SU-DHL-6 (cell line): ENCODE results near the gene CPB2.

Experiments used
- CTCF ChIP-seq: fragments of 200-600 bp; sonication (generic); IDR thresholded peaks from one replicate; pipeline ENCODE4 v1.5.1; 2017; ENCODE audit warnings: antibody characterized with exemption, mild to moderate bottlenecking, low read length, moderate library complexity; ENCODE audit not compliant: insufficient read depth, poor library complexity, severe bottlenecking
- EZH2phosphoT487 ChIP-seq: fragments of 200-600 bp; sonication (generic), shearing (Covaris generic); conservative IDR thresholded peaks from 2 replicates; pipeline ENCODE4 v1.6.1; 2018; ENCODE audit warnings: mild to moderate bottlenecking, antibody characterized with exemption, low read length, moderate library complexity, mixed read lengths

GRCh38 chr13:46145135-46145534, 40.3 kb upstream of the CPB2 start:
- no peak for TF ChIP-seq CTCF
- no peak for TF ChIP-seq EZH2phosphoT487
